ENCODE results near the gene TBC1D25. TPM values are rescaled to one million over a fixed set of nuclear protein-coding genes. Genes with fewer than 3 reads are reported as not detected.

TBC1D25 gene
- total RNA-seq, 2 donors from 2014 or later: 8.1 to 11.6 TPM

GRCh38 chrX:48493890-48494364 is 45.6 kb upstream of the TBC1D25 start:
- H3K9me3 ChIP-seq: no peaks in the 10 kb centered on the region
- H3K4me3 ChIP-seq: no peak overlapping the region
- no peak overlapping the region for H3K27ac ChIP-seq
- no peaks in the 10 kb centered on the region for H3K27me3 ChIP-seq
- H3K36me3 ChIP-seq: no peaks in the 10 kb centered on the region
- H3K4me1 ChIP-seq: no peaks in the 10 kb centered on the region
- intact Hi-C loops (cut with DNase I): loop anchor here (10.0 kb wide), 1 partner anchor 409 kb away; no protein-coding TSS in a partner anchor
- TF ChIP-seq, protein P1, sequence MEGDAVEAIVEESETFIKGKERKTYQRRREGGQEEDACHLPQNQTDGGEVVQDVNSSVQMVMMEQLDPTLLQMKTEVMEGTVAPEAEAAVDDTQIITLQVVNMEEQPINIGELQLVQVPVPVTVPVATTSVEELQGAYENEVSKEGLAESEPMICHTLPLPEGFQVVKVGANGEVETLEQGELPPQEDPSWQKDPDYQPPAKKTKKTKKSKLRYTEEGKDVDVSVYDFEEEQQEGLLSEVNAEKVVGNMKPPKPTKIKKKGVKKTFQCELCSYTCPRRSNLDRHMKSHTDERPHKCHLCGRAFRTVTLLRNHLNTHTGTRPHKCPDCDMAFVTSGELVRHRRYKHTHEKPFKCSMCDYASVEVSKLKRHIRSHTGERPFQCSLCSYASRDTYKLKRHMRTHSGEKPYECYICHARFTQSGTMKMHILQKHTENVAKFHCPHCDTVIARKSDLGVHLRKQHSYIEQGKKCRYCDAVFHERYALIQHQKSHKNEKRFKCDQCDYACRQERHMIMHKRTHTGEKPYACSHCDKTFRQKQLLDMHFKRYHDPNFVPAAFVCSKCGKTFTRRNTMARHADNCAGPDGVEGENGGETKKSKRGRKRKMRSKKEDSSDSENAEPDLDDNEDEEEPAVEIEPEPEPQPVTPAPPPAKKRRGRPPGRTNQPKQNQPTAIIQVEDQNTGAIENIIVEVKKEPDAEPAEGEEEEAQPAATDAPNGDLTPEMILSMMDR (IDR thresholded peaks at IDR 0.05): no peak
- no peak overlapping the region for H3K9ac ChIP-seq (ENCODE audit: low read depth in 2 of 2, low read length in 2 of 2)
- DNase-seq: no peak

GRCh38 chrX:48496660-48497059 is 42.9 kb upstream of the TBC1D25 start:
- Histone ChIP-seq H3K9me3 (no peaks in the 10 kb centered on the region), H3K9ac (ENCODE audit: low read depth in 2 of 2, low read length in 2 of 2) (no peak overlapping the region), H3K36me3 (no peaks in the 10 kb centered on the region), H3K27ac (no peak overlapping the region), H3K4me1 (no peaks in the 10 kb centered on the region), H3K4me3 (no peak overlapping the region), H3K27me3 (no peaks in the 10 kb centered on the region)
- DNase-seq: no peak
- TF ChIP-seq, protein P1 (IDR thresholded peaks at IDR 0.05): no peak
- intact Hi-C loops (cut with DNase I): loop anchor here (10.0 kb wide), 1 partner anchor 412 kb away; no protein-coding TSS in a partner anchor

- DNase-seq: no peak
- no peak overlapping the region for H3K9ac ChIP-seq (ENCODE audit: low read depth in 2 of 2, low read length in 2 of 2)
- TF ChIP-seq, protein P1 (IDR thresholded peaks at IDR 0.05): no peak
These were observed 41.6 kb upstream of the TBC1D25 start for GRCh38 chrX:48497871-48498270.

DNA sequence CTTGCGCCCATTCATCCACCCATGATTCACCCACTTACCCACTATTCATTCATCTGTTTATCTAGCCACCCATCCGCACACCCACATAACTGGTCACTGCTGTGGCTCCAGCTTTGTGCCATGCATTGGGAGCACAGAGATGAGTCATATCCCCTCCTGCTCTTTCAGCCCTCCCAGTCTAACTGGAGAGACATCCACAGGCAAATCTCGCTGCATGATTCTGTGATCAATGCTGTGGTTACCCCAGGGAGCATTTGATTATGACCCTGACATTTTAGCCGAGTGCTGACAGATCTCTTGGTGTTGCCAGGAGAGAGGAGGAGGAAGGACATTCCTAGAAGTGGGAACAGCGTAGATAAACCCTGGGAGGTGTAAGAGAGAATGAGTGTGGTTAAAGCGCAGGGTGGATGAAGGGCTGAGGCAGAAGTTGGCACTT is 41.1 kb upstream of the TBC1D25 start:
- Histone ChIP-seq H3K36me3 (no peaks in the 10 kb centered on the region), H3K27ac (no peak overlapping the region), H3K4me3 (no peak overlapping the region), H3K9ac (ENCODE audit: low read depth in 2 of 2, low read length in 2 of 2) (no peak overlapping the region), H3K4me1 (no peaks in the 10 kb centered on the region), H3K27me3 (no peaks in the 10 kb centered on the region), H3K9me3 (no peaks in the 10 kb centered on the region)
- intact Hi-C loops (cut with DNase I): loop anchor here (10.0 kb wide), 1 partner anchor 414 kb away; no protein-coding TSS in a partner anchor
- TF ChIP-seq, protein P1 (IDR thresholded peaks at IDR 0.05): no peak
- DNase-seq: no peak

More at GRCh38 chrX:48497871-48498270, 41.6 kb upstream of the TBC1D25 start:
- H3K4me1 ChIP-seq: no peaks in the 10 kb centered on the region
- H3K27me3 ChIP-seq: no peaks in the 10 kb centered on the region
- H3K9me3 ChIP-seq: no peaks in the 10 kb centered on the region
- intact Hi-C loops (cut with DNase I): loop anchor here (10.0 kb wide), 1 partner anchor 413 kb away; no protein-coding TSS in a partner anchor
- H3K4me3 ChIP-seq: no peak overlapping the region
- no peaks in the 10 kb centered on the region for H3K36me3 ChIP-seq
- no peak overlapping the region for H3K27ac ChIP-seq

DNA sequence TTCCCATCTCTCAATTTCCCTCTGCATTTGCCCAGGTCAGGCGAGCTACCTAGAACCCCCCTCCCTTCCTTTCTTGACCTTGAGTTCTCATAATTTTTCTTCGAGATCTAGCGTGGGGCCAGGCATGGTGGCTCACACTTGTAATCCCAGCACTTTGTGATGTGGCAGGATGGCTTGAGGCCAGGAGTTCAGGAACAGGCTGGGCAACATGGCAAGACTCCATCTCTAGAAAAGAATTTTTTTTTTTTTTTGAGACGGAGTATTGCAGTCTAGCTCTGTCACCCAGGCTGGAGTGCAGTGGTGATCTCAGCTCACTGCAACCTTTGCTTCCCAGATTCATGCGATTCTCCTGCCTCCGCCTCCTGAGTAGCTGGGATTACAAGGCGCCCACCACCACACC is 35.3 kb upstream of the TBC1D25 start:
- intact Hi-C loops (cut with DNase I): no loop called here
- TF ChIP-seq, protein P1 (IDR thresholded peaks at IDR 0.05): no peak
- no peaks in the 10 kb centered on the region for H3K4me1 ChIP-seq
- no peaks in the 10 kb centered on the region for H3K36me3 ChIP-seq
- DNase-seq: no peak
- no peak overlapping the region for H3K9ac ChIP-seq (ENCODE audit: low read depth in 2 of 2, low read length in 2 of 2)
- no peaks in the 10 kb centered on the region for H3K27me3 ChIP-seq
- H3K4me3 ChIP-seq: no peak overlapping the region
- no peak overlapping the region for H3K27ac ChIP-seq
- no peaks in the 10 kb centered on the region for H3K9me3 ChIP-seq
